Measurements from ENCODE around the gene HMGCS1. TPM values are rescaled to one million over a fixed set of nuclear protein-coding genes. Genes with fewer than 3 reads are reported as not detected.

The HMGCS1 gene
- total and polyA plus RNA-seq, 2 of the 13 experiments (the other 11 are each of a cell fraction or from before 2014, with no cell fraction given) = 56.8 to 318 TPM

- TF ChIP-seq PATZ1 (CRISPR knock-in tag; IDR thresholded peaks at IDR 0.05) (peak; percentile 57; the same call in 1 of the 2 replicates), TGIF2 (CRISPR knock-in tag; IDR thresholded peaks at IDR 0.05) (0 out of 2 replicates have a peak, but pooled peaks have one; percentile 62), ZNF468 (CRISPR knock-in tag; IDR thresholded peaks at IDR 0.05) (no peak), ETV5 (CRISPR knock-in tag; IDR thresholded peaks at IDR 0.05; ENCODE audit: borderline replicate concordance) (no peak), FOXO1 (CRISPR knock-in tag; IDR thresholded peaks at IDR 0.05) (no peak; the same call in 1 of the 2 replicates), HNF1A (IDR thresholded peaks at IDR 0.05; ENCODE audit: low read depth) (no peak), HNF1A (CRISPR knock-in tag; IDR thresholded peaks at IDR 0.05; ENCODE audit: borderline replicate concordance) (no peak; the same call in 1 of the 2 replicates), ZNF660 (CRISPR knock-in tag; IDR thresholded peaks at IDR 0.05; ENCODE audit: borderline replicate concordance, low read depth) (no peak), ZNF710 (CRISPR knock-in tag; IDR thresholded peaks at IDR 0.05; ENCODE audit: borderline replicate concordance) (no peak; the same call in 1 of the 2 replicates), EZH2 (conservative IDR thresholded peaks at IDR 0.05; ENCODE audit: low read depth, low read length) (no peak), THAP7 (CRISPR knock-in tag; IDR thresholded peaks at IDR 0.05) (peak; percentile 70; the same call in 1 of the 2 replicates), PPARG (CRISPR knock-in tag; conservative IDR thresholded peaks at IDR 0.05) (no peak), ZNF501 (CRISPR knock-in tag; IDR thresholded peaks at IDR 0.05) (peak; percentile 87), ZBTB33 (CRISPR knock-in tag; IDR thresholded peaks at IDR 0.05) (peak; percentile 28; the same call in 1 of the 2 replicates), ZSCAN5A (CRISPR knock-in tag; IDR thresholded peaks at IDR 0.05; ENCODE audit: borderline replicate concordance) (no peak; the same call in 1 of the 2 replicates)
Measured at GRCh38 chr5:43313035-43313853, at the start of gene HMGCS1 (continued).
